HepG2 (cell line): Measurements from ENCODE around the gene TPRN. TPM values are rescaled to one million over a fixed set of nuclear protein-coding genes. Genes with fewer than 3 reads are reported as not detected.

ENCODE experiments used
- ARID5B ChIP-seq: IDR thresholded peaks from 2 replicates; pipeline ENCODE4 v1.4.0; 2020; ENCODE audit warnings: mild to moderate bottlenecking, missing genetic modification reagents
- CHCHD3 ChIP-seq: sonication (generic); formaldehyde crosslinking; IDR thresholded peaks from 2 replicates; pipeline ENCODE4 v1.8.0; 2022; ENCODE audit warnings: mild to moderate bottlenecking, missing genetic modification reagents, moderate library complexity
- DRAP1 ChIP-seq: IDR thresholded peaks from 2 replicates; pipeline ENCODE4 v1.6.1; 2016; ENCODE audit warnings: missing genetic modification reagents, missing compliant biosample characterization
- FOSL1 ChIP-seq: sonication (generic); formaldehyde crosslinking; IDR thresholded peaks from 2 replicates; pipeline ENCODE4 v1.9.0; 2021; ENCODE audit warnings: missing genetic modification reagents, borderline replicate concordance
- HNRNPL ChIP-seq: fragments of 200-400 bp; formaldehyde crosslinking; IDR thresholded peaks from 2 replicates; pipeline ENCODE4 v1.6.1; 2017; ENCODE audit warnings: mild to moderate bottlenecking, low read depth, low read length
- IKZF4 ChIP-seq: sonication (generic); formaldehyde crosslinking; IDR thresholded peaks from 2 replicates; pipeline ENCODE4 v1.5.1; 2020; ENCODE audit warnings: borderline replicate concordance, mild to moderate bottlenecking, low read depth, missing genetic modification reagents; ENCODE audit errors: not compliant biosample characterization
- MTERF4 ChIP-seq: sonication (generic); formaldehyde crosslinking; IDR thresholded peaks from 2 replicates; pipeline ENCODE4 v1.8.0; 2023; ENCODE audit warnings: mild to moderate bottlenecking, missing genetic modification reagents
- SRY ChIP-seq: sonication (generic); formaldehyde crosslinking; IDR thresholded peaks from 2 replicates; pipeline ENCODE4 v1.8.0; 2022; ENCODE audit warnings: mild to moderate bottlenecking, missing genetic modification reagents
- TP53 ChIP-seq: sonication (generic); formaldehyde crosslinking; conservative IDR thresholded peaks from 2 replicates; pipeline ENCODE4 v1.4.0; 2020; ENCODE audit warnings: missing genetic modification reagents
- ZNF160 ChIP-seq: sonication (generic); formaldehyde crosslinking; IDR thresholded peaks from 2 replicates; pipeline ENCODE4 v1.8.0; 2022; ENCODE audit warnings: mild to moderate bottlenecking, inconsistent platforms, missing genetic modification reagents
- ZNF460 ChIP-seq: sonication (generic); formaldehyde crosslinking; IDR thresholded peaks from 2 replicates; pipeline ENCODE4 v1.5.1; 2020; ENCODE audit warnings: missing genetic modification reagents, mild to moderate bottlenecking, borderline replicate concordance
- ZNF552 ChIP-seq: sonication (generic); formaldehyde crosslinking; IDR thresholded peaks from 2 replicates; pipeline ENCODE4 v1.9.0; 2022; ENCODE audit warnings: missing genetic modification reagents, mild to moderate bottlenecking, borderline replicate concordance
- polyA plus RNA-seq, 8 experiments: library from polyadenylated mRNA; depleted of rRNA in 3 of 8; stranded (reverse) in 7 of 8; unstranded in 1 of 8; fragments of >200 nt; fragmentation: Illumina TruSeq in 4 of 8; extraction: Trizol in 4 of 8; gene quantifications; 2 replicates each; pipeline versions ENCODE4 v1.2.1 to v1.2.3, GENCODE V29; 2011 to 2016; ENCODE audit warnings: low read depth in 4 of 8, missing spikeins in 1 of 8, mixed read lengths in 1 of 8; ENCODE audit not compliant: insufficient read depth in 1 of 8
- total RNA-seq, 5 experiments: library from RNA; depleted of rRNA; stranded (reverse); fragments of >200 nt; fragmentation: Illumina TruSeq; extraction: Trizol; gene quantifications; 2 replicates each; pipeline ENCODE4 v1.2.3, GENCODE V29; 2016; ENCODE audit warnings: low read depth in 1 of 5
- TF ChIP-seq, protein P1 (sequence below): sonication (generic); formaldehyde crosslinking; IDR thresholded peaks from 2 replicates; pipeline ENCODE4 v1.5.1; 2020; ENCODE audit warnings: mild to moderate bottlenecking, missing genetic modification reagents, moderate library complexity

TPRN gene
- total and polyA plus RNA-seq, 2 of the 13 experiments (the other 11 are each of a cell fraction or from before 2014, with no cell fraction given): 10.1 to 19.2 TPM

DNA sequence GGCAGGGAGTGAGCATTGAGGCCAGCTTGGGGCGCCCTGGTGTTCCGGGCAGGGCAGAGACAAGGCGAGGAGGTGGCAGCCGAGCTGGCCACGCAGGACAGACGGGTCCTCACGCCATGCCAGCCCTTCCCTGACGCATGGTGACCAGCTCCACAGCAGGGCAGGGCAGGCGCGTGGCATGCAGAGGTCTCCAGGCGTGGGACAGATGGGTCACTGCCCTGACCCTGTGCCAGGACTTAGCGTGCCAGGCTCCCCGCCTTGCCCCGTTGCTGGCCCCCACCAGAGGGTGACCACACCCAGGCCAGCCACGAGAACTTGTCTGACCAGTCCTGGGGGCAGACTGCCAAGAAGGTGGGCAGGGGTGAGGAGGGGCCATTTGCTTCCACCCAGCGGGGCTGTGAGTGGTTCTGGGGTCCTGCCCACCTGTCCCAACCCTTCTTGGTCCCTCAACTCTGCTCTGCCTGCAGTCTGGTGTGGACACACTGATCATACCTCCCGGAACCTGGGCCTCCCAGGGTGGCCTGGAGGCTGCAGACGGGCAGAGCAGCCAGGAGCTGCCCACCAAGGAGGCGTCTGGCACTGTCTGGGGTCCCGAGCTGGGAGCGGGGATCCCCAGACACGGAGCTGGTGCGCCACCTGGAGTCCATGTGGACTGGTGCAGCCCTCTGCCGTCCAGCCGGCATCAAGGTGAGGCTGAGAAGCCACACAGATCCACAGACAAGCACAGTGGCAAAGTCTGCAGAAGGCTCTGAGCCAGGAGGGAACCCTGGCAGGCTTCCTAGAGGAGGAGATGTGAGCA is 26.7 kb upstream of the TPRN start, which contains the start of gene RNF224 (continued):
- TF ChIP-seq, protein P1, sequence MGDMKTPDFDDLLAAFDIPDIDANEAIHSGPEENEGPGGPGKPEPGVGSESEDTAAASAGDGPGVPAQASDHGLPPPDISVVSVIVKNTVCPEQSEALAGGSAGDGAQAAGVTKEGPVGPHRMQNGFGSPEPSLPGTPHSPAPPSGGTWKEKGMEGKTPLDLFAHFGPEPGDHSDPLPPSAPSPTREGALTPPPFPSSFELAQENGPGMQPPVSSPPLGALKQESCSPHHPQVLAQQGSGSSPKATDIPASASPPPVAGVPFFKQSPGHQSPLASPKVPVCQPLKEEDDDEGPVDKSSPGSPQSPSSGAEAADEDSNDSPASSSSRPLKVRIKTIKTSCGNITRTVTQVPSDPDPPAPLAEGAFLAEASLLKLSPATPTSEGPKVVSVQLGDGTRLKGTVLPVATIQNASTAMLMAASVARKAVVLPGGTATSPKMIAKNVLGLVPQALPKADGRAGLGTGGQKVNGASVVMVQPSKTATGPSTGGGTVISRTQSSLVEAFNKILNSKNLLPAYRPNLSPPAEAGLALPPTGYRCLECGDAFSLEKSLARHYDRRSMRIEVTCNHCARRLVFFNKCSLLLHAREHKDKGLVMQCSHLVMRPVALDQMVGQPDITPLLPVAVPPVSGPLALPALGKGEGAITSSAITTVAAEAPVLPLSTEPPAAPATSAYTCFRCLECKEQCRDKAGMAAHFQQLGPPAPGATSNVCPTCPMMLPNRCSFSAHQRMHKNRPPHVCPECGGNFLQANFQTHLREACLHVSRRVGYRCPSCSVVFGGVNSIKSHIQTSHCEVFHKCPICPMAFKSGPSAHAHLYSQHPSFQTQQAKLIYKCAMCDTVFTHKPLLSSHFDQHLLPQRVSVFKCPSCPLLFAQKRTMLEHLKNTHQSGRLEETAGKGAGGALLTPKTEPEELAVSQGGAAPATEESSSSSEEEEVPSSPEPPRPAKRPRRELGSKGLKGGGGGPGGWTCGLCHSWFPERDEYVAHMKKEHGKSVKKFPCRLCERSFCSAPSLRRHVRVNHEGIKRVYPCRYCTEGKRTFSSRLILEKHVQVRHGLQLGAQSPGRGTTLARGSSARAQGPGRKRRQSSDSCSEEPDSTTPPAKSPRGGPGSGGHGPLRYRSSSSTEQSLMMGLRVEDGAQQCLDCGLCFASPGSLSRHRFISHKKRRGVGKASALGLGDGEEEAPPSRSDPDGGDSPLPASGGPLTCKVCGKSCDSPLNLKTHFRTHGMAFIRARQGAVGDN (CRISPR knock-in tag): peak; percentile 40; the same call in 1 of the 2 replicates
- no peak for TF ChIP-seq ARID5B (CRISPR knock-in tag)
- no peak for TF ChIP-seq ZNF552
- no peak for TF ChIP-seq CHCHD3 (CRISPR knock-in tag)
- TF ChIP-seq FOSL1 (CRISPR knock-in tag): no peak
- peak; percentile 61 for TF ChIP-seq IKZF4
- TF ChIP-seq ZNF460: no peak
- TF ChIP-seq DRAP1 (CRISPR knock-in tag): no peak
- peak; percentile 58; the same call in 1 of the 2 replicates for TF ChIP-seq ZNF160 (CRISPR knock-in tag)
- no peak for TF ChIP-seq MTERF4 (CRISPR knock-in tag)
- peak; percentile 86 for TF ChIP-seq HNRNPL
- no peak for TF ChIP-seq TP53
- TF ChIP-seq SRY (CRISPR knock-in tag): no peak
